ENCODE data around the gene RAB11FIP4. TPM values are rescaled to one million over a fixed set of nuclear protein-coding genes. Genes with fewer than 3 reads are reported as not detected.

Gene RAB11FIP4
- total and polyA plus RNA-seq, 2 of the 13 experiments (the other 11 are each of a cell fraction or from before 2014, with no cell fraction given) = 28.0 to 89.3 TPM

DNA sequence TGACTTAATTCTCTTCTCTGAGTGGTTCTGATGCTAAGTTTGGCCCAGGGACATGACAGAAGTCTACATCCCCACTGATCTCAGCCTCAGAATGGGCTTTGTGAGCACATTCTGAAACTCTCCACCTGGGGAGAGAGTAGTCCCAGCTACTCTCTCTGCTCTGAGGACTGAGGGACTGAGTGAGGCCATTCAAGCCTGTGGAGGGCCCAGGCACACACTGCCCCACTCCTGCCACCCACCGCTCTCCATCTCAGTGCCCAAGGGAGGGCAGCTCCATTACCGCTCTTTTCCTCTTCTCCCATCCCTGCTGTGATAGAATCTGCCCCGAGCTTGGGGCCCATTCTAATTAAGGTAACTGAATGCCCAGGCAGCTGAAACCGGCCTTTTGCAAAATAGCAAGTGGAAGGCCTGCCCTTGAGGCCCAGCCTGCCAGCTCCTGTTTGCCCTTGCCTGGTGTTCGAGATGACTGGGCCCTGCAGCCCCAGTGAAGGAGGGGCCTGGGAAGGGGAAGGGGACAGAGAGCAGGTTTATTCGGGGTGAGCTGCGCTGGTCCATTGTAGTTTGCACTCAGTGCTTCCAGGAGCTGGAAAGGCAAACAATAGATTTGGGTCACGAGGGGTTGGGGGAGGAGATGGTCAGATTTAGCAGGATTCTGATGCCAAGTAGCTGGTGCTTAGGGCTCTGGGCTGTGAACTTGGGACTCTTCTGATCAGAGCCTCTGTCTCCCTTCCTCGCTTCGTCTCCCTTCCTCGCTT lies 76.2 kb downstream of the RAB11FIP4 start (continued):
- TF ChIP-seq, protein P1, sequence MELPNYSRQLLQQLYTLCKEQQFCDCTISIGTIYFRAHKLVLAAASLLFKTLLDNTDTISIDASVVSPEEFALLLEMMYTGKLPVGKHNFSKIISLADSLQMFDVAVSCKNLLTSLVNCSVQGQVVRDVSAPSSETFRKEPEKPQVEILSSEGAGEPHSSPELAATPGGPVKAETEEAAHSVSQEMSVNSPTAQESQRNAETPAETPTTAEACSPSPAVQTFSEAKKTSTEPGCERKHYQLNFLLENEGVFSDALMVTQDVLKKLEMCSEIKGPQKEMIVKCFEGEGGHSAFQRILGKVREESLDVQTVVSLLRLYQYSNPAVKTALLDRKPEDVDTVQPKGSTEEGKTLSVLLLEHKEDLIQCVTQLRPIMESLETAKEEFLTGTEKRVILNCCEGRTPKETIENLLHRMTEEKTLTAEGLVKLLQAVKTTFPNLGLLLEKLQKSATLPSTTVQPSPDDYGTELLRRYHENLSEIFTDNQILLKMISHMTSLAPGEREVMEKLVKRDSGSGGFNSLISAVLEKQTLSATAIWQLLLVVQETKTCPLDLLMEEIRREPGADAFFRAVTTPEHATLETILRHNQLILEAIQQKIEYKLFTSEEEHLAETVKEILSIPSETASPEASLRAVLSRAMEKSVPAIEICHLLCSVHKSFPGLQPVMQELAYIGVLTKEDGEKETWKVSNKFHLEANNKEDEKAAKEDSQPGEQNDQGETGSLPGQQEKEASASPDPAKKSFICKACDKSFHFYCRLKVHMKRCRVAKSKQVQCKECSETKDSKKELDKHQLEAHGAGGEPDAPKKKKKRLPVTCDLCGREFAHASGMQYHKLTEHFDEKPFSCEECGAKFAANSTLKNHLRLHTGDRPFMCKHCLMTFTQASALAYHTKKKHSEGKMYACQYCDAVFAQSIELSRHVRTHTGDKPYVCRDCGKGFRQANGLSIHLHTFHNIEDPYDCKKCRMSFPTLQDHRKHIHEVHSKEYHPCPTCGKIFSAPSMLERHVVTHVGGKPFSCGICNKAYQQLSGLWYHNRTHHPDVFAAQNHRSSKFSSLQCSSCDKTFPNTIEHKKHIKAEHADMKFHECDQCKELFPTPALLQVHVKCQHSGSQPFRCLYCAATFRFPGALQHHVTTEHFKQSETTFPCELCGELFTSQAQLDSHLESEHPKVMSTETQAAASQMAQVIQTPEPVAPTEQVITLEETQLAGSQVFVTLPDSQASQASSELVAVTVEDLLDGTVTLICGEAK (IDR thresholded peaks at IDR 0.05) = no peak
- TF ChIP-seq, protein P1 (CRISPR knock-in tag; IDR thresholded peaks at IDR 0.05) = peak; percentile 43
- TF ChIP-seq, protein P2, sequence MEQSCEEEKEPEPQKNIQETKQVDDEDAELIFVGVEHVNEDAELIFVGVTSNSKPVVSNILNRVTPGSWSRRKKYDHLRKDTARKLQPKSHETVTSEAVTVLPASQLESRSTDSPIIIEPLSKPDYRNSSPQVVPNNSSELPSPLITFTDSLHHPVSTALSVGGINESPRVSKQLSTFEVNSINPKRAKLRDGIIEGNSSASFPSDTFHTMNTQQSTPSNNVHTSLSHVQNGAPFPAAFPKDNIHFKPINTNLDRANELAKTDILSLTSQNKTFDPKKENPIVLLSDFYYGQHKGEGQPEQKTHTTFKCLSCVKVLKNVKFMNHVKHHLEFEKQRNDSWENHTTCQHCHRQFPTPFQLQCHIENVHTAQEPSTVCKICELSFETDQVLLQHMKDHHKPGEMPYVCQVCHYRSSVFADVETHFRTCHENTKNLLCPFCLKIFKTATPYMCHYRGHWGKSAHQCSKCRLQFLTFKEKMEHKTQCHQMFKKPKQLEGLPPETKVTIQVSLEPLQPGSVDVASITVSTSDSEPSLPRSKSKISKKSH (CRISPR knock-in tag; IDR thresholded peaks at IDR 0.05; ENCODE audit: borderline replicate concordance) = no peak; the same call in 1 of the 2 replicates
- 0 out of 2 replicates have a peak, but pooled peaks have one; percentile 26 for TF ChIP-seq POGZ (CRISPR knock-in tag; IDR thresholded peaks at IDR 0.05)
- TF ChIP-seq, protein P3, sequence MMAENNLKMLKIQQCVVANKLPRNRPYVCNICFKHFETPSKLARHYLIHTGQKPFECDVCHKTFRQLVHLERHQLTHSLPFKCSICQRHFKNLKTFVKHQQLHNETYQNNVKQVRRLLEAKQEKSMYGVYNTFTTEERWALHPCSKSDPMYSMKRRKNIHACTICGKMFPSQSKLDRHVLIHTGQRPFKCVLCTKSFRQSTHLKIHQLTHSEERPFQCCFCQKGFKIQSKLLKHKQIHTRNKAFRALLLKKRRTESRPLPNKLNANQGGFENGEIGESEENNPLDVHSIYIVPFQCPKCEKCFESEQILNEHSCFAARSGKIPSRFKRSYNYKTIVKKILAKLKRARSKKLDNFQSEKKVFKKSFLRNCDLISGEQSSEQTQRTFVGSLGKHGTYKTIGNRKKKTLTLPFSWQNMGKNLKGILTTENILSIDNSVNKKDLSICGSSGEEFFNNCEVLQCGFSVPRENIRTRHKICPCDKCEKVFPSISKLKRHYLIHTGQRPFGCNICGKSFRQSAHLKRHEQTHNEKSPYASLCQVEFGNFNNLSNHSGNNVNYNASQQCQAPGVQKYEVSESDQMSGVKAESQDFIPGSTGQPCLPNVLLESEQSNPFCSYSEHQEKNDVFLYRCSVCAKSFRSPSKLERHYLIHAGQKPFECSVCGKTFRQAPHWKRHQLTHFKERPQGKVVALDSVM (CRISPR knock-in tag; IDR thresholded peaks at IDR 0.05) = no peak
- TF ChIP-seq EP300 (IDR thresholded peaks at IDR 0.05; ENCODE audit: low read depth in 2 of 2, low read length in 2 of 2) = peak; percentile 53 to 86; a peak in 3 of 4 replicates
- TF ChIP-seq EP300 (CRISPR knock-in tag; IDR thresholded peaks at IDR 0.05; ENCODE audit: borderline replicate concordance) = no peak
- peak; percentile 65; the same call in 1 of the 2 replicates for TF ChIP-seq ZNF343 (CRISPR knock-in tag; IDR thresholded peaks at IDR 0.05)
- peak; percentile 74 for TF ChIP-seq BCL6 (CRISPR knock-in tag; IDR thresholded peaks at IDR 0.05)
- no peak for TF ChIP-seq ATF7 (IDR thresholded peaks at IDR 0.05)
- no peak for TF ChIP-seq ATF7 (CRISPR knock-in tag; IDR thresholded peaks at IDR 0.05)
- no peak for TF ChIP-seq ZNF737 (CRISPR knock-in tag; IDR thresholded peaks at IDR 0.05; ENCODE audit: borderline replicate concordance)
- no peak for TF ChIP-seq ZNF775 (CRISPR knock-in tag; IDR thresholded peaks at IDR 0.05; ENCODE audit: borderline replicate concordance)
- no peak for TF ChIP-seq ATM (IDR thresholded peaks at IDR 0.05; ENCODE audit: borderline replicate concordance)
- peak; percentile 36; the same call in 1 of the 2 replicates for TF ChIP-seq SP5 (CRISPR knock-in tag; IDR thresholded peaks at IDR 0.05; ENCODE audit: borderline replicate concordance, low read depth)
- no peak for TF ChIP-seq NONO (IDR thresholded peaks at IDR 0.05)
- peak; percentile 60; the same call in 1 of the 2 replicates for TF ChIP-seq NONO (CRISPR knock-in tag; conservative IDR thresholded peaks at IDR 0.05)

All from HepG2 (cell line).